Left renal cortex interstitium (tissue), 4 donors: ENCODE measurements around the gene UBE2M. TPM values are rescaled to one million over a fixed set of nuclear protein-coding genes. Genes with fewer than 3 reads are reported as not detected.

Source experiments
- DNase-seq, 4 donors: peaks; one replicate each; pipeline ENCODE4 v3.0.0-alpha.2; 2013; ENCODE audit warnings: low read depth in 4 of 4, low spot score in 2 of 4, missing footprints in 1 of 4
- polyA plus RNA-seq, 4 donors: library from polyadenylated mRNA; unstranded; fragments of 120-200 nt; gene quantifications; one replicate each; pipeline ENCODE4 v1.2.1, GENCODE V29; 2013; ENCODE audit not compliant: insufficient read length in 4 of 4

Gene UBE2M
- polyA plus RNA-seq, 4 donors, result 87.6 to 104 (median 95.3) TPM

GRCh38 chr19:58572026-58572817 lies 13.8 kb upstream of the UBE2M start:
- no peak for DNase-seq

GRCh38 chr19:58571575-58571947 lies 13.2 kb upstream of the UBE2M start:
- no peak for DNase-seq

GRCh38 chr19:58570770-58571574 lies 12.6 kb upstream of the UBE2M start:
- DNase-seq, result no peak

GRCh38 chr19:58569943-58570670 lies 11.7 kb upstream of the UBE2M start:
- DNase-seq, result no peak

- DNase-seq, result no peak
Measured at GRCh38 chr19:58569191-58569942, 11.0 kb upstream of the UBE2M start.

- DNase-seq, result no peak
Measured at GRCh38 chr19:58568453-58569130, 10.2 kb upstream of the UBE2M start.

GRCh38 chr19:58566989-58567388 lies 8.6 kb upstream of the UBE2M start:
- no peak for DNase-seq

GRCh38 chr19:58563823-58564222 lies 5.4 kb upstream of the UBE2M start:
- no peak for DNase-seq

- peak in 1 of 4 donors; percentile 28 for DNase-seq
Measured at GRCh38 chr19:58563034-58563573, 4.7 kb upstream of the UBE2M start.

- no peak for DNase-seq
Measured at GRCh38 chr19:58562122-58563033, 4.0 kb upstream of the UBE2M start.

- no peak for DNase-seq
Measured at GRCh38 chr19:58561373-58562121, 3.1 kb upstream of the UBE2M start.

GRCh38 chr19:58560921-58561320 lies 2.5 kb upstream of the UBE2M start:
- no peak for DNase-seq

- no peak for DNase-seq
Measured at GRCh38 chr19:58560007-58560887, 1.8 kb upstream of the UBE2M start.

GRCh38 chr19:58559275-58560006 lies 1.0 kb upstream of the UBE2M start:
- DNase-seq, result peak in 3 of 4 donors; percentile 83 to 91 (median 87)

- DNase-seq, result peak; percentile 90 to 98 (median 96)
Measured at GRCh38 chr19:58558623-58559274, 338 bp upstream of the UBE2M start.
